GM19467 (cell line): Measurements from ENCODE around the gene TMEM218.

ENCODE experiments used
- ATAC-seq: cut with Tn5 transposase; IDR thresholded peaks from one replicate; pipeline ENCODE4 v1.9.1; 2021; ENCODE audit warnings: mild to moderate bottlenecking, moderate library complexity; ENCODE audit not compliant: unreplicated experiment

TMEM218 gene

DNA sequence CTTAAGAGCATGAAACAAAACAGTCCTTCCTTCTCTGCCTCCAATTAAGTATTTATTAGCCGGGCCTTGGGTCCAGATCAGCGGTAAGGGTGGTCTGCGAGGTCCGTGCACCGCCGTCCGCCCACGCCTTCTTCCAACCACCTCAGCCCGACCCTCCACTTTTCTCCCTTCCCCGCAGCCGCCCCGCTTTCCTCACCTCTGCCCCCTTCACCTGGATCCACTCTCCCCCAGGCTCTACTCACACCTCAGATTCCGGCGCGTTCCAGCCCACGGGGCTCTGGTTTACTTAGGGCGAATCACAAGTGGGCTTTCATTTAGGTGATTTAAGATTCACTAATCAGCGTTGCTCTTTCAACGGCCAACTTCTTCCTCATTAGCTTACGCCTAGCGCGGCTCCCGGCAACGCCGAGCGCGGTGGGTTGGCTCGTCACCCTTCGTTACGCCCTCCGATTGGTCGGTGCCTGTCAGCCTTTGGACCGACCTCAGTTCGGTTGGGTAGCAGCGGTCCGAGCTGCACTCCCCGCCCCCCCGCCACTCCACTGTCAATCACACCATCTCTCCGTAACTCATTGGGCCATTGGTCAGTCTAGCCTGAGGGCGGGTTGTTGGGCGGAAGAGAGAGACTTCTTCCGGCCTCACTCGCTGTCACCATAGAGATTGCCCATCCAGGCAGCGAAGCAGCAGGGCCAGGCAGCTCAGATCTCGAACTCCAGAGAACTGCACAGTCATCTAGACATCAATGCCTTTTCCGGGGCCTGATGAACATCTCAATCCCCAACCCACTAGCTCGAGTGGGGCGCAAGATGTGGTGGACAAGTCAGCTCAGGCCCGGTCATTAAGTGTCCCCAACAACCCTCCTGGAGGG lies at the start of gene TMEM218:
Gene TMEM218 (minus strand): TSS at position 284 of the 865 bp plus-strand sequence. CDS start 9,385 bp downstream, outside the sequence.
- peak; percentile 99 for ATAC-seq

DNA sequence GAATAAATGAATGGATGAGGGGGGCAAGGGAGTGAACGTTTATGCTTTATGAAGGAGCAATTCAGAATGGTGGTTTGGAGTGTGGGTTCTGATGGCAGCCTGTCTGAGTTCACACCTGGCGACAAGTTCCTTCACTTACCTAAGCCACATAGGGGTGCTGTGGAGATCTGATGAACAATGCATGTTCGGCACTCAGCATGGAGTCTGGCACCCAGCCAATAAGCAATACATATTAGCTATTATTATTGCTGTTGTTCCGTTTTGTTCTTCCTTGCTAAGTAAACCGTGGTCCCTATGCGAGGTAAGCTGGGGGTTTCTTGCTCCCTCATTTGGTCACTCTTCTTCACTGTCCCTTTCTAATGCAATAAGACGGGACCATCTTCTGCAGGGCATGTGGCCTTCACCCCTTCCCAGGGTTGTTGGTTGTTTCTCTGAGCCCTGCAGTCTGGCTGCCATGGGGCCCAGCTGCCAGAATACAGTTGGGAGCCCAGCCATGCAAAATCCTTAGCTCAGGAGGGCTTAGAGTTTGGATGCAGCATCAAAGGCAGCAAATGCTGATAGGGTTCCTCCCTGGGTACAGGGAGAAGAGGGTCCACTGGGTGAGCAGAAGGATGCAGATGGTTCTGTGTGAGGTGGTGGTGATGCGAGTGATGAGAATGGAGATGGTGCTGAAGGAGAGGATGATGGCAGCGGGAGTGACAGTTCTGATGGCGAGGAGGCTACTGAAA lies 46.7 kb upstream of the TMEM218 start:
- no peak for ATAC-seq

DNA sequence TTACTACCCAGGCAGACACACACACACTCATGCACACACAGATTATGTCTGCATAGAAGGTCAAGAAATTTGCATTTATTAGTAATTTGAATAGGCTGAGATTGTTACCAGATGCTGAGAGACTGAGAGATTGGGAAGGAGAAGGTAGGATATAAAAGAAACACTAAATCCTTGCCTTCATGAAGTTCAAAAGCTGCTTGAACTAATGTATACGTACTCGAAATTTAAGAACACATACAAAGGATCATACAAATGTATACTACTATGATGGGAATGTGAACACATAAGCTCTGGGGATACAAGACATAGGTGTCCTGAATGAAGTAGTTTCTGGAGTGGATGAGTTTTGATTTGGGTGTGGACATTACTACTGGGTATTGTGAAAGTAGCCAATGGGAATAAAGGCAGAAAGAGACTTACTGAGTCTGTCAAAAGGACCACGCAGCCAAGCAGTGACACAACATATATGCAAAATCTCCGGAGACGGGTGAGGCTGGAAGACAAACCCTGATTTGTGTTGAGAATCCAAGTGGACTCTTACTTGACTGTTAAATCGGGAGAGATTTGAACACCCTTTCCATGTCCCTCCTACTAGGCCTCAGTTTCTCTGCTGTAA lies 45.8 kb upstream of the TMEM218 start:
- no peak for ATAC-seq

DNA sequence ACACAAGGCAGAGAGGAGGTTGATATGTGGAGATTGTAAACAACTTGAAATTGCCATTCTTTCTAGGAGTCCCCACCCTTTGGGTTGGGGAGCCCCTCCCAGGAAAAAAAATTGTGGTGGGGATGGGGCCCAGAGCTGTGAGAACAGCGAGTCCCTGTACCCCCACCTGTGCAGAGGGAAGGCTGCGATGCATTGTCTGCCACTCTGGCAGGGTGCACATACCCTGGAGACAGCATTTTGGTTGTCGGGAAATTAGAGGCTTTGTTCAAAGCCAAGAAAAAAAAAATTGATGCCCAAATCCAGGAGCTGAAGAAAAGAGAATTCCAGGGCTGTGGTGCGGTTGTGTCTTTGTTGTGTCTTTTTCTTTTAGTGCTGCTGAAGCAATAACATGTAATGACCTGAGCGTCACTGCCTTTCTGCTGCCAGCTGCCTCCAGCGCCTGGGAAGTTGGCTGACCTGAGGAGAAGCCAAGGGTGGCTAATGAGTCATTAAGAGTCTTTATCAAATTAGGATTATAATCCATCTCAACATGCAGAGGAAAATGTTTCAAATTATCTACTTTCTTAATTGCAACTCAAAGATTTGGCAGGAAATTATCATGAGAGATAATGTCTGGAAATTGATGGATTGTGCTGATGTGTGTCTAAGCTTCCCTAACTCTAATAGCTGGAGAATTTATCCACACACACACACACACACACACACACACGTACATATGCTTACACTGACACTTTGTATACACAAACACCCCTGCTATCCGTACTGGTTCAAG lies 45.1 kb upstream of the TMEM218 start:
- no peak for ATAC-seq

DNA sequence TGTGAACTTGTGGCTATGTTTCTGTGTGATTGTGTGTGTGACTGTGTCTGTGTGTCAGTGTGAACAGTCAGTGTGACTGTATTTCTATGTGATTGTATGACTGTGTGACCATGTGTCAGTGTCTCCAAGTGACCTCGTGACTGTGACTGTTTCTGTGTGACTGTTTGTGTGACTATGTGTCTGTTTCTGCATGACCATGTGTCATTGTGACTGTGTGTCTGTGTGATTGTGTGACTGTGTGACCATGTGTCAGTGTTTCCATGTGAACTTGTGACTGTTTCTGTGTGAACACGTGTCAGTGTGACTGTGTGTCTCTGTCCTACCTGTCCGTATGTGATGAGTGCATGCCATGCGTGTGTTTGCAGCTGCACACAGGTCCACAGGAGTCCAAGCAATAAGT lies 44.3 kb upstream of the TMEM218 start:
- ATAC-seq: no peak

DNA sequence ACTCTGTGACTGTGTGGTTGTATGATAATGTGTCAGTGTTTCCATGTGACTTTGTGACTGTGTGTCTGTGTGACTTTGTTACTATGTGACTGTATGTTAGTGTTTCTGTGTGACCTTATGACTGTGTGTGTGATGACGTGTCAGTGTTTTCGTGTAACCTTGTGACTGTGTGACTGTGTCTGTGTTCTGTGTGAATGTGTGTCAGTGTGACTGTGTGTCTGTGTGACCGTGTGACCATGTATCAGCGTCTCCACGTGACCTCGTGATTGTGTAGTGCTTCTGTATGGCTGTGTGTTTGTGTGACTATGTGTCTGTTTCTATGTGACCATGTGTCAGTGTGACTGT lies 43.6 kb upstream of the TMEM218 start:
- no peak for ATAC-seq

DNA sequence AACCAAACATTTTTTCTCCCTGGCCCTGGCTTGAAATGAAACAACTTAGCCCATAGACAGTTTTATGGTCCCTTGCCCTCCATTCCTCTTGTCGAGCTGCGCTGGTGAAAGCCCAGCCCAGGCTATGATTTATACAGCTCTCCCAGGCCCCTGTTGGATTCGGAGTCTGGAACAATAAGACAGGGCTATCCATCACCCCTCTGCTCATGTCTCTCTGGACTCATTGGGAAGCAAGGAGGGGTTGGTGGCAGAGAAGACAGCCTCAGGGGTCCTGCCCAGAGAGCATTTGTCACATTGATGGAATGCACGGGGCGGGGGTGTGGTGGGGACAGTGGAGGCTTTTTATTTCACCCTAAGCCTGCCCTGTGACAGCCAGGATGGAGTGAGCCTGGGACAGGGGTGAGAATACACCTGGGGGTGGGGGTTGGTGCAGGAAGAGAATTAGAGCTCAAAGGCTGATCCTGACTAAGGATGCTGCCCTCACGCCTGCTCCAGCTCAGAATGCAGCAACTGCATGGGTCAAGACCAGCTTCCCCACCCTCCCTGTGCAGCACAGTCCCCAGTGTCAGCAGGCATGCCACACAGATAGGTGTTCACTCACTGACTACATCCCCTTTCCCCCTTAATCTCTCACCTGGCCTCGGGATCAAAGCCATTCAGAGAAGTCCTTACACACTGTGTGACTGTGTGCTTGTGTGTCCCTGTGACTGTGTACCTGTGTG lies 43.1 kb upstream of the TMEM218 start:
- no peak for ATAC-seq

DNA sequence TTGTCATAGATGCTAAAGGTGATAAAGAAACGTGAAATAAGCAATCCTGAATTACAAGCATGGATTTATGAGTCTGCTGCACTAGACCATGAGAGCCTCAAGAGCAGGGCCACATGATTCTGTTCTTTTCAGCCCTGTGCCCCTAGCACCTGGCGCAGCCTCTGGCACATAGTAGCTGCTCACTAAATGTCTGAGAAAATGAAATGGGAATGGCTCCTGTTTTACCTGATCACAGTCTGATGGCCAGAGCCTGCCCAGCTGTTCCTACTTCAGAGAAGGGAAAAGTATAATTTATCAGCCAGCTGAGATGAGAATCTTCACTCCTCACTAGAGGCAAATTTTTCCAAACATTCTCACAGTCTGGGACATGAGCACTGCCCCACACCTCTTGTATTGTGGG lies 42.4 kb upstream of the TMEM218 start:
- ATAC-seq: no peak

DNA sequence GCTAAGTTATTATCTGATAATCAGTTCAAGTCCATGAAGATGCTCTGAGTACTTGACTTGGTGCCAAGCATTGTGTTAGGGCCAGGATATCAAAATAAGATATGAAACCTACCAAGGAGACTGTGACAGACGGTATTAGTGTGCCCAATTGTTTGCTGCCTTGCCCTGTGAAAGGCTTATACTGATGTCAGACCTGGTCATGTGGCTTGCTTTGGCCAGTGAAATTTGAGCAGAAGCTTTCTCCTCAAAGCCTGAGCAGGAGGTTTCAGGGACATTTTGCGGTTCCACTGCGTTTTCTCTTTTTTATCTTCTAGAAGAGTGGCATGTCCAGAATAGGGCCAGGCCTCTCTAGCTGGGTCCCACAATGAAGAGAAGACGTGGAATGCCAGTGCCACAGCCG lies 37.3 kb upstream of the TMEM218 start:
- ATAC-seq: no peak

DNA sequence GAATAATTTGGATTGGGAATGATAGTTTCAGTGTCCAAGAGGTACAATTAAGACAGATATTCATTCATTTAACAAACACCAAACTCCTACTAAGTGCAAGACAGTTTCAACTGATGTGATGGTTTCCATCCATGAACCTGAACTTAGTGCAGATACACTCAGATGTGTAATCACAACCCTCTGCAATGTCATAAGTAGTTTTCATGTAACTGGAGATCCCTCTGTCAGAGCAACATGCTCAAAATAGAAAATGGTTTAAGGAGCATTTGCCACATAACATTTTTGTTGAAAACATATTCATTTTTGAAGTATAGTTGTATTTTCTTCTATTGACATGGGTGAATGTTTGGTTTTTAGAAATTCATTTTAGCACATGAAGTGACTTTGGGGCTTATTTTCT lies 36.6 kb upstream of the TMEM218 start:
- ATAC-seq: no peak

DNA sequence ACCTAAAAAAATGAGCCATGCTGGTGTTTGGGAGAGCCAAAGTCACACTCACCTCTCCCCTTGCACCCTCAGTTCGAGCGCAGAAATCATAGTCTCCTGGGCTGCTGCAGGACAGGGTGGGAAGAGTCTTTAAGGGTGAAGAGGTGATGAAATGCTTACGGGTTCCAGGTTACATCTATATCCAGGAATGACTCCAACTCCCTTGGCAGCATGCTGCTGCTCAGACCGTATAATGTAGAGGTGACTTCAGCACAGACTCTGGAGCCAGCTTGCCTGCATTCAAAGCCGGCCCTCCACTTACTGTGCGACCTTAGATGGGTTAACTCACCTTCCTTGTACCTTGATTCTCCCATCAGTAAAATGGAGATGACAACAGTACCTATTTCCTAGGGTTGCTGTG lies 35.9 kb upstream of the TMEM218 start:
- ATAC-seq: no peak

DNA sequence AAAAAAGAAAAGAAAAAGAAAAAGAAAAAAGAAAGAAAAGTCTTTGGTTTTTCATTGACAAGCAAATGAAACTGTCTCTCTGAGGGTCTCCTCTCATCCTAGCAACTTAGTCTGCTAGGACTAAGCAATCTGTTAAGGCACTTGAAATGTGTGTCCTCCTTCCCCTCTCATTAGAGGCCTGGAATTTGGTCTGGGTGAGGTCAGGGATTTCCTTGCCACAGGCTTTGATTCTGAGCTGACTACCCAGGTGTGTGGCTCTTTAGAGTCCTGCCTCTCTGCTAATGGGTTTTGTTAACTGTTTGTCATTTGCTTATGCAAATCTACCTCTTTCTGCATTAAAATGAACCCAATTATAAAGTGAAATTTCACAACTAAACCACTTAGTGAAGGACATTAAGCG lies 34.8 kb upstream of the TMEM218 start:
- no peak for ATAC-seq

DNA sequence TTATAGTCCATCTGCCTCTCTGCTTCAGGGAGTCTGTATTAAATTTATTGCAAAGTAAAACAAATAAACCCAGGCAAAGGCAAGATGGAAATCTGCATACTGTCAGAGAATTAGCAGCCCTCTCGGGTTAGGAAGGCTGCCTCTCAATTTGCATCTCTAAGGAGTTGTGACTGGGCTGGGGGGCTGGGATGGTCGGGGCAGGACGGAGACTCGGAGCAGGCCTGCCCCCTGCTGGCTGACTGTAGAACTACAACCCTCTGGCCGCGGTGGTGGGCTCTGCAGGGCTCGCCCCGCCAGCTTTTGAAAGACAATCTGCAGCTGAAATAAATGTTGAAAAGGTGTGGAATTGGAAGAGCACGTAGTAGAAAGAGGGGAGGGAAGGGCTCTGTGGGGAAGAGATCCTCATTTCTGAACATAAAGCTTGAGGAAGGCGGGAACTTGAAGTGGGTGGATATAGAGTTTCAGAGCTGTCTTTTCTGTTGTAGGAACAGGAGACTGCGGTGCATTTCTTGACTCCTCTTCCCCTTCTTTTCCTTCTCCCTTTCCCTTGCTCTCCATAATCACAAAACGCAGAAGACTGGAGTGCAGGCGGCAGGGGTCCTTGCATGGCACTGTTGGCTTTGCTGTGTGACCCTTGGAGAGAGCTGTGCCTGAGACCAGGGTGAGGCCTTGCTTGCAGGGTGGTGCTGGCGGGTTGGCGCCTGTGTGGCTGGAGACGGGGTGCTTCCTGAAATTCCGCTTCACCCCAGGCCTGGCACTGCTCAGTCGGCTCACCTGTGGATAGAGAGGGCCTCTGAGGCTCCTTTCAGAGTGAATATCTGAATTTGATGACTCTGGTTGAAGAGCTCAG lies 30.5 kb upstream of the TMEM218 start:
- peak; percentile 64 for ATAC-seq

DNA sequence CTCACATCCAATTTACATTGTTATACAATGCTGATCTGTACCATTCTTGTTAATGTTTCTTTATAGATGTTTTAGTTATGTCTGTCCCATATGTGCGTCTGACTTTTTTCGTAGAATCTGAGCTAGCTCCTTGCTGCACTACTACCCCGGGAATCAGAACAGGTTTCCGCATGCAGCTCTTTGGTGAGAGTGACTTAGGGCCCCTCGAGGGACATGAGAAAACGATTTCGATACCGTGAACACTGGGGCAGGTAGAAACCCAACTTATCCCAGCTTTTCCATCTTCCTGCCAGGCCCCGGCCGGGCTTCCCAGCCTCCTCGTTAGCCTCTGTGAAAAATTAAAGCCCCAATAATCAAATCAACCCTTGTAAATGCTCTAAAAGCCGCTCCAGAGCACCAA lies 29.8 kb upstream of the TMEM218 start:
- ATAC-seq: no peak

DNA sequence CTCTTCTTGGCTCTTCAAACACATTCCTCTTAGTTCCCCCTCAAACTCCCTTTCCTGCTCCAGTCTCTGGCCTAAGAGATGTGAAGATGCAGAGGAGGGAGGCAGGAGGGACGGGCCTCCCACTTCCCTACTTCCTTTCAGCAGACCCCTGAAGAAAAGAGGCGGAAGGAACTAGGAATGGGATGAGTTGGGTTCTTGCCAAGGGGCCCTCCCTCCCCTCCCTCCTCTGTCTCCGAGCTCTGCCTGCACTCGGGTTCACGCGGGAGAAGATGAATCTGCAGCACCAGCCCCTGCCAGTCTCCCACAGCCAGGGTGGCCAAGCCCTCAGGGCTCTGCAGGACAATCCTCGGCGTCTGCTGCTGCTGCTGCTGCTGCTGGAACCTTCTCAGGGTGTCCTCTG lies 28.8 kb upstream of the TMEM218 start:
- ATAC-seq: no peak

DNA sequence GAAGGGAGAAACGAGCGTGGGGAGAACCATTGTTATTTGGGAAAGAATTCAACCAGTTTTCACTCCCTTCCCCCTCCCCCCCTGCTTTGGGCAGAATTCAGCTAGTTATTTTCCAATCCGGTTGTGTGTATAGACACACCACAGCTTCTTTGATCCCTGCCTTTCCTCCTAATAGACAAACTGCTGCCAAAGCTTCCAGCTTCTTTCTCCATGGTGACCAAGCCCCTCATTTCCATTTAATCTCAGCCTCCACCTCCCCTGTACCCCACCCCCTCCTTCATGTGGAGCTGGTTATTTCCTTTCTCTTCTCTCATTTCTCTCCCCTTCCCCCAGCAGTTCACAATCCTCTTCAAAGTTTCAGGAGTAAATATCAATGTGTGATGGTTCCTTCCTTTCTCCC lies 28.4 kb upstream of the TMEM218 start:
- no peak for ATAC-seq

DNA sequence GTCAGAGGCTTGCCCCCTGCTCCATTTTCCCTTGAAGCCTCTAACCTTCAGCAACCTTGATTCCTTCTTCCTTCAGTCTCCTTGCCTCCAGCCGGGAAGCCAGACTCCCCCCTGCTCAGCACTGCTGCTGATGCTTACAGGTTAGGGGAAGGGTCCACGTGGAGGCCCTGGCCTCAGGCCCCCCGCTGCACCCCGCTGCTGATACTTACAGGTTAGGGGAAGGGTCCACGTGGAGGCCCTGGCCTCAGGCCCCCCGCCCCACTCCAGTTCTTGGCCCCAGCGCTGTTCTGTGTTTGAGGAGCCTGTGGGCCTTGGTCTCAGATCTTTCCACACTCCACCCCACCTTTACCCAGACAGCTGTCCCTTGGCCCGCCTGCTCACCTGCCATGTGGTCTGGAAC lies 27.5 kb upstream of the TMEM218 start:
- no peak for ATAC-seq

DNA sequence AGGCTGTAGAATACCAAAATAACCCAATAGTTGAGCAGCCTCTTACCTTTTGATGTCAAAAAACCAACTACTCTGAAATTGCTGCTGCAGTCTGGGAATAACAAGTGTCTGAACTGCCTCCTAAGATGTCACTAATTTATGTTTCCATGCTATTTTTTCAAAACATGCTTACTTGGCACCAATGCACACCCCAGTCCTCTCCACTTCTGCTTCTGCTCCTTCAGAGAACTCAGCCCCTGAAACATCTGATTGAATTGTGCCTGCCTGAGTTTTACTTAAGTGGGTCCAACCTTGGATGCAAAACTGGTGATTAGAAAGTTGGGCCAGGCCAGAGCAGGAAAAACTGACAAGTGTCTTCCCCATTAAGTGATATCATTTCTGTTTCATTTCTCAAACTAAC lies 24.6 kb upstream of the TMEM218 start:
- no peak for ATAC-seq

DNA sequence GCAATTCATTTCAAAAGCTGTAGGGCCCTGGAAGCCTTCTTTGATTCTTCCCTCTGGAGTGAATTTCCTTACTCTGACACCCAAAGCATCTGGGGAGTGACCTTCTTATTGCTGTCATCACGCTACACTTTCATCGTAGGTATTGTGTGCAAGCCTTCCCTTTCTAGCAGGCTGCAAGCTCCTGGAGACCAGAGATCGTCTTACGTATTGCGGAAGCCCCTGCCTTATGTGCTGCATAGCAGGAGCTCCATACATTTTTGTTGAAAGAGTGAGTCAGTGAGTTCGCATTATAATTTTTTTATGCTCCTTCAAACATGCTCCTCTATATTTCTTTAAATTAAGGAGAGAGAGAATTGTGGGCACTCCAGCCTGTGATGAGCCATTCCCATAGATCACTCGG lies 21.2 kb upstream of the TMEM218 start:
- no peak for ATAC-seq

DNA sequence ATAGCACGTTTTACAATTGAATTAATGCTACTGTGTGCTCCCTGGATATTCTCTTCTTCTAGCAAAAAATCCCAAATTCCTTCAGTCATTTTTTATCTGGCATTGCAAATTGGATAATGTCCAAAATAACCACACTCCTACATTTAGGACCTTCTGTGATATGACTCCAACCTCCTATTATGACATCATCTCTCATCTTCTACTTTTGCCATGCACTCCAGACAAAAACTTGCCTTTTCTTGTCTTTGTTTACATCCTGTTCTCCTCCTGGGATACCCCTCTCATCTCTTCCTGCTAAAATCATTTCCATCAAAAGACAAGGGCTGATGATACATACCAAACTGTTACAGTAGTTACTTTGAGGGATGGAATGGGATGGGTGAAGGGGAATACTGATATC lies 20.6 kb upstream of the TMEM218 start:
- ATAC-seq: no peak
